GM12878 (cell line): Measurements from ENCODE around the gene GPC6. TPM values are rescaled to one million over a fixed set of nuclear protein-coding genes. Genes with fewer than 3 reads are reported as not detected.

Source experiments
- ATAC-seq: fragments of 200-7000 bp; cut with Tn5 transposase; 3 replicates; pipeline ENCODE4 v1.9.1; 2020; ENCODE audit warnings: mild to moderate bottlenecking, moderate library complexity
- BruUV-seq: library from RNA; stranded (reverse); fragments of 400-500 nt; replicated peaks from 2 replicates; lab custom pipeline; 2021; lab: Mats Ljungman, UMichigan
- CTCF ChIA-PET: fragments of 300-600 bp; sonication (Branson Sonifier 250); formaldehyde crosslinking; extraction: SDS; loops from one replicate; lab custom pipeline; 2021; ENCODE audit warnings: inconsistent platforms; lab: Yijun Ruan, JAX
- POLR2A ChIA-PET: fragments of 350-600 bp; formaldehyde crosslinking; extraction: SDS; loops from one replicate; lab custom pipeline; 2021; ENCODE audit warnings: inconsistent platforms; lab: Charles Lee
- RAD21 ChIA-PET: fragments of 300-600 bp; sonication (Branson Sonifier 250); formaldehyde crosslinking; loops from one replicate; lab custom pipeline; 2023; ENCODE audit warnings: antibody characterized with exemption; ENCODE audit not compliant: unreplicated experiment; lab: Charles Lee
- SMC1A ChIA-PET: fragments of 300-600 bp; sonication (Branson Sonifier 250); formaldehyde crosslinking; loops from one replicate; lab custom pipeline; 2023; ENCODE audit not compliant: unreplicated experiment, uncharacterized antibody; lab: Charles Lee
- DNase-seq: peaks from one replicate; pipeline ENCODE4 v3.0.0-alpha.2; 2011; ENCODE audit warnings: low read depth, low spot score
- FAIRE-seq: peaks from 3 replicates; lab custom pipeline; 2011; peaks lifted over from hg19 to GRCh38; lab: Jason Lieb, UNC
- H2AFZ ChIP-seq: 2 replicates; pipeline ENCODE4 v1.6.0; 2011; ENCODE audit warnings: low read depth, low read length, control low read depth; ENCODE audit not compliant: control insufficient read depth
- H3K27ac ChIP-seq: 2 replicates; pipeline ENCODE4 v1.5.1; 2011; ENCODE audit warnings: control low read depth; ENCODE audit not compliant: control insufficient read depth, insufficient read depth
- H3K27me3 ChIP-seq, 2 experiments: replicated peaks in 1 of 2; 2 replicates each; pipeline versions ENCODE4 v1.6.0 to v1.6.1; 2011; ENCODE audit warnings: low read length in 1 of 2; ENCODE audit not compliant: control insufficient read depth in 2 of 2, insufficient read depth in 2 of 2
- H3K36me3 ChIP-seq, 2 experiments: 2 replicates each; pipeline ENCODE4 v1.5.1; 2011; ENCODE audit warnings: low read length in 1 of 2; ENCODE audit not compliant: control insufficient read depth in 2 of 2, insufficient read depth in 2 of 2
- H3K4me1 ChIP-seq: 2 replicates; pipeline ENCODE4 v1.6.1; 2011; ENCODE audit warnings: mild to moderate bottlenecking, low read length, moderate library complexity, mixed read lengths; ENCODE audit not compliant: control insufficient read depth, insufficient read depth
- H3K4me2 ChIP-seq: 2 replicates; pipeline ENCODE4 v1.6.0; 2011; ENCODE audit warnings: control low read depth; ENCODE audit not compliant: control insufficient read depth, insufficient read depth
- H3K4me3 ChIP-seq: fragments of 200-600 bp; sonication (generic); 2 replicates; pipeline ENCODE4 v1.5.1; 2016
- H3K79me2 ChIP-seq: 2 replicates; pipeline ENCODE4 v1.6.0; 2011; ENCODE audit warnings: low read length; ENCODE audit not compliant: control insufficient read depth, insufficient read depth
- H3K9ac ChIP-seq: 2 replicates; pipeline ENCODE4 v1.8.0; 2011; ENCODE audit warnings: low read length, control low read depth, mixed read lengths; ENCODE audit not compliant: control insufficient read depth, insufficient read depth
- H3K9me3 ChIP-seq: replicated peaks from 3 replicates; pipeline ENCODE4 v1.5.1; 2011; ENCODE audit warnings: mild to moderate bottlenecking, low read length; ENCODE audit not compliant: control insufficient read depth, insufficient read depth
- H4K20me1 ChIP-seq: 2 replicates; pipeline ENCODE4 v1.6.0; 2011; ENCODE audit not compliant: control insufficient read depth, insufficient read depth
- CBX5 ChIP-seq: sonication (generic); IDR thresholded peaks from 2 replicates; pipeline ENCODE4 v1.6.1; 2016; ENCODE audit warnings: low read depth, moderate library complexity, mild to moderate bottlenecking, inconsistent platforms
- HDAC6 ChIP-seq: fragments of 200-600 bp; sonication (generic); IDR thresholded peaks from one replicate; pipeline ENCODE4 v1.8.0; 2017; ENCODE audit warnings: antibody characterized with exemption; ENCODE audit not compliant: unreplicated experiment
- IKZF1 ChIP-seq: fragments of 450-650 bp; conservative IDR thresholded peaks from 2 replicates; pipeline ENCODE4 v1.6.1; 2017; ENCODE audit warnings: antibody characterized with exemption, mild to moderate bottlenecking
- JUNB ChIP-seq: IDR thresholded peaks from 2 replicates; pipeline ENCODE4 v1.6.1; 2016; ENCODE audit warnings: antibody characterized with exemption, mild to moderate bottlenecking
- MTA2 ChIP-seq: fragments of 450-650 bp; IDR thresholded peaks from 2 replicates; pipeline ENCODE4 v1.6.1; 2016; ENCODE audit warnings: low read depth, mild to moderate bottlenecking, moderate library complexity
- PAX5 ChIP-seq: IDR thresholded peaks from 2 replicates; pipeline ENCODE4 v1.6.1; 2011; ENCODE audit warnings: low read depth, low read length, borderline replicate concordance
- POU2F2 ChIP-seq: IDR thresholded peaks from 3 replicates; pipeline ENCODE4 v1.6.1; 2011; ENCODE audit warnings: low read depth, mild to moderate bottlenecking, low read length, borderline replicate concordance
- SP1 ChIP-seq: IDR thresholded peaks from one replicate; pipeline ENCODE4 v1.6.1; 2011; ENCODE audit warnings: low read depth, low read length
- SRF ChIP-seq, 2 experiments: IDR thresholded peaks; 2 replicates each; pipeline ENCODE4 v1.6.1; 2011; ENCODE audit warnings: low read depth in 2 of 2, low read length in 2 of 2, mild to moderate bottlenecking in 1 of 2, moderate library complexity in 1 of 2
- YBX1 ChIP-seq: fragments of 450-650 bp; IDR thresholded peaks from 2 replicates; pipeline ENCODE4 v1.6.1; 2016; ENCODE audit warnings: antibody characterized with exemption
- WGBS: methylation state at CpG from one replicate; pipeline ENCODE4 v1.1.6; 2016; ENCODE audit warnings: low lambda C conversion rate; ENCODE audit not compliant: insufficient replicate concordance, insufficient coverage; ENCODE audit errors: missing lambda C conversion rate; 5-methylcytosine and 5-hydroxymethylcytosine counted together
- in situ Hi-C: fragments of 300-500 bp; cut with MboI; formaldehyde crosslinking; loops from 9 replicates; pipeline ENCODE4 v1.14.3; 2018; ENCODE audit warnings: mixed read lengths
- intact Hi-C: fragments of 100-400 bp; cut with micrococcal nuclease; formaldehyde crosslinking; loops from one replicate; pipeline ENCODE4 v1.14.2; 2022; ENCODE audit not compliant: unreplicated experiment
- polyA plus RNA-seq, 11 experiments: library from polyadenylated mRNA; depleted of rRNA in 4 of 11; unstranded in 6 of 11; stranded (reverse) in 5 of 11; fragments of >200 nt; fragmentation: Nextera tagmentation in 4 of 11; fragmentation: Illumina TruSeq in 1 of 11; extraction: Ambion mirVana in 4 of 11; extraction: Trizol in 1 of 11; gene quantifications; 1 replicate in 1 of 11; 2 replicates in 10 of 11; pipeline versions ENCODE4 v1.2.1 to v1.2.3, GENCODE V29; 2011 to 2016; ENCODE audit warnings: inconsistent platforms in 2 of 11, missing spikeins in 2 of 11, low read depth in 1 of 11
- total RNA-seq, 4 experiments: library from RNA; depleted of rRNA in 3 of 4; stranded (reverse); fragments of >200 nt in 3 of 4; fragmentation: Illumina TruSeq in 1 of 4; extraction: Trizol in 1 of 4; gene quantifications; 2 replicates each; pipeline versions ENCODE4 v1.2.1 to v1.2.3, GENCODE V29; 2013 to 2021
- TF ChIP-seq, protein P1 (sequence below): fragments of 450-650 bp; IDR thresholded peaks from 2 replicates; pipeline ENCODE4 v1.6.1; 2018; ENCODE audit warnings: mild to moderate bottlenecking, low read depth, moderate library complexity; ENCODE audit not compliant: partially characterized antibody
- TF ChIP-seq, protein P2 (sequence below): fragments of 450-650 bp; formaldehyde crosslinking; IDR thresholded peaks from 2 replicates; pipeline ENCODE4 v1.4.0; 2022; ENCODE audit warnings: mild to moderate bottlenecking, moderate library complexity

Gene GPC6
- total and polyA plus RNA-seq, 10 of the 15 experiments (the other 5 are each of a cell fraction or from before 2014, with no cell fraction given): 0.03 to 0.04 (median 0.03) TPM; not detected in 7

DNA sequence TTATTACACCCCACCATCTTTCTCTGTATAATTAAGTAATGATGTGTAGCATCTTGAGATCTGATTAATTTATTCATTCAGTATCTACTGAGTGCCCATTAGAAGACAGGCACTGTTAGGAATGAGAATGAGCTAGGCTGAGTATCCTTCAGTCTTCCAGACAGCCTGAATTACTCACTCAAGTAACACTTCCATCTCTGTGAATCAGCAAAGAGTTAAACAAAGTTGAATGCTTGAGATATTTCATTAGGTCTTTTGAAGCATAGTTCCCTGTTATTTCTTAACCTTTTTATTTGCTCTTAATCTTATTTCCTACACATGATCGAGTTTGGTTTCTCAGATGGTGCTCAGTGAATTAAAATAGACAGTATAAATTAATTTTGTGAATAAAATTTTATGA, 839.1 kb downstream of the GPC6 start (continued):
- TF ChIP-seq, protein P1, sequence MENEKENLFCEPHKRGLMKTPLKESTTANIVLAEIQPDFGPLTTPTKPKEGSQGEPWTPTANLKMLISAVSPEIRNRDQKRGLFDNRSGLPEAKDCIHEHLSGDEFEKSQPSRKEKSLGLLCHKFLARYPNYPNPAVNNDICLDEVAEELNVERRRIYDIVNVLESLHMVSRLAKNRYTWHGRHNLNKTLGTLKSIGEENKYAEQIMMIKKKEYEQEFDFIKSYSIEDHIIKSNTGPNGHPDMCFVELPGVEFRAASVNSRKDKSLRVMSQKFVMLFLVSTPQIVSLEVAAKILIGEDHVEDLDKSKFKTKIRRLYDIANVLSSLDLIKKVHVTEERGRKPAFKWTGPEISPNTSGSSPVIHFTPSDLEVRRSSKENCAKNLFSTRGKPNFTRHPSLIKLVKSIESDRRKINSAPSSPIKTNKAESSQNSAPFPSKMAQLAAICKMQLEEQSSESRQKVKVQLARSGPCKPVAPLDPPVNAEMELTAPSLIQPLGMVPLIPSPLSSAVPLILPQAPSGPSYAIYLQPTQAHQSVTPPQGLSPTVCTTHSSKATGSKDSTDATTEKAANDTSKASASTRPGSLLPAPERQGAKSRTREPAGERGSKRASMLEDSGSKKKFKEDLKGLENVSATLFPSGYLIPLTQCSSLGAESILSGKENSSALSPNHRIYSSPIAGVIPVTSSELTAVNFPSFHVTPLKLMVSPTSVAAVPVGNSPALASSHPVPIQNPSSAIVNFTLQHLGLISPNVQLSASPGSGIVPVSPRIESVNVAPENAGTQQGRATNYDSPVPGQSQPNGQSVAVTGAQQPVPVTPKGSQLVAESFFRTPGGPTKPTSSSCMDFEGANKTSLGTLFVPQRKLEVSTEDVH: no peak

DNA sequence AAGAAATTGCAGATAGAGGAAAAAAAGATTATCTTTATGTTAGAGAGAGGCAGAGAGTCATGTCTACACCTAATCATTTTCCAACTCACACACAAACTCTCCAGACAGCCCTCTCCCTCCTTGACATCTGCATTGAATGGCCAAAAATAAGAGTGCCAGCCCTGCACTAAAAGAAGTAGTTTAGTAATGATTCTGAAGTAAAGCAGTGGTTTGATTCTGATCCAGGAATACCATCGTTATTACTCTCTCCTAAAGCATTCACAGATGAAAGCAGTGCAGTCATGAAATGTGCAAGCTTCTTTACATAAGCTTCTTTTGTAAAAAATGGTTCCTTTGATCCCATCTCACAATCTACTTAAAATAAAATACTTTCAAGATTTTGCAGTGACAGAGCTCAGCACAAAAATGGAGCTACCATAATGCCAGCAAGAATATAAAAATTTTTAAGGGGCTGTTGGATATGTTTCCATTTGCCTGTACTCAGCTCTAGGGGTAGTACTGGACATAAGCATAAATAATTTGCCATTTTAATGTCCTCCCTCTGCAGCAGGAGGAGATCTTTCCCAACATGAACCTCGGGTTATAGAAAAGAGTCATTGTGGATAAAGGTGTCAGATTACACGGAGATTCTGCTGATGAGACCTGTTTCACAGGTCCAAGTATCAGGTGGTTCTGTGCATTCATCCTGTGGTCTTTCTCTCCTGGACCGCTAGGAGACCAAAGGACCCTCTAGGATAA, 846.6 kb downstream of the GPC6 start:
- no peaks in the 10 kb centered on the region for H3K27me3 ChIP-seq
- no peak overlapping the region for H2AFZ ChIP-seq
- ATAC-seq: no peak
- no peaks in the 10 kb centered on the region for H3K4me1 ChIP-seq
- no peaks in the 10 kb centered on the region for H3K79me2 ChIP-seq
- POLR2A ChIA-PET: no interaction called here
- H3K36me3 ChIP-seq: no peaks in the 10 kb centered on the region
- CTCF ChIA-PET: no interaction called here
- TF ChIP-seq SP1 (no peak), YBX1 (no peak), SRF (IDR thresholded peaks at IDR 0.05; ENCODE audit: low read depth in 2 of 2, low read length in 2 of 2) (no peak), IKZF1 (no peak), CBX5 (no peak), PAX5 (no peak), MTA2 (no peak), POU2F2 (no peak), HDAC6 (no peak), JUNB (no peak)
- TF ChIP-seq, protein P2, sequence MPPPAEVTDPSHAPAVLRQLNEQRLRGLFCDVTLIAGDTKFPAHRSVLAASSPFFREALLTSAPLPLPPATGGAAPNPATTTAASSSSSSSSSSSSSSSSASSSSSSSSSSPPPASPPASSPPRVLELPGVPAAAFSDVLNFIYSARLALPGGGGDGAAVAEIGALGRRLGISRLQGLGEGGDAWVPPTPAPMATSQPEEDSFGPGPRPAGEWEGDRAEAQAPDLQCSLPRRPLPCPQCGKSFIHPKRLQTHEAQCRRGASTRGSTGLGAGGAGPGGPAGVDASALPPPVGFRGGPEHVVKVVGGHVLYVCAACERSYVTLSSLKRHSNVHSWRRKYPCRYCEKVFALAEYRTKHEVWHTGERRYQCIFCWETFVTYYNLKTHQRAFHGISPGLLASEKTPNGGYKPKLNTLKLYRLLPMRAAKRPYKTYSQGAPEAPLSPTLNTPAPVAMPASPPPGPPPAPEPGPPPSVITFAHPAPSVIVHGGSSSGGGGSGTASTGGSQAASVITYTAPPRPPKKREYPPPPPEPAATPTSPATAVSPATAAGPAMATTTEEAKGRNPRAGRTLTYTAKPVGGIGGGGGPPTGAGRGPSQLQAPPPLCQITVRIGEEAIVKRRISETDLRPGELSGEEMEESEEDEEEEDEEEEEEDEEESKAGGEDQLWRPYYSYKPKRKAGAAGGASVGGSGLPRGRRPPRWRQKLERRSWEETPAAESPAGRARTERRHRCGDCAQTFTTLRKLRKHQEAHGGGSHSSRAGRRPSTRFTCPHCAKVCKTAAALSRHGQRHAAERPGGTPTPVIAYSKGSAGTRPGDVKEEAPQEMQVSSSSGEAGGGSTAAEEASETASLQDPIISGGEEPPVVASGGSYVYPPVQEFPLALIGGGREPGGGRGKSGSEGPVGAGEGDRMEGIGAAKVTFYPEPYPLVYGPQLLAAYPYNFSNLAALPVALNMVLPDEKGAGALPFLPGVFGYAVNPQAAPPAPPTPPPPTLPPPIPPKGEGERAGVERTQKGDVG (CRISPR knock-in tag): no peak
- no peak overlapping the region for H3K4me2 ChIP-seq
- no peaks in the 10 kb centered on the region for H3K9me3 ChIP-seq
- no peak for DNase-seq
- intact Hi-C loops: no loop called here
- SMC1A ChIA-PET: no interaction called here
- RAD21 ChIA-PET: no interaction called here
- in situ Hi-C loops: no loop called here
- no peak overlapping the region for H3K4me3 ChIP-seq
- H3K27ac ChIP-seq: no peak overlapping the region
- no peaks in the 10 kb centered on the region for H4K20me1 ChIP-seq
- no peak for FAIRE-seq
- WGBS: 0% methylated on average over 4 of the region's 4 CpGs
- H3K9ac ChIP-seq: no peak overlapping the region
- BruUV-seq: no TSS peak
